Activated effector memory CD4-positive, alpha-beta T cell treated with Interleukin-2 at 50 U/mL for 16 hours (primary cell): Measurements from ENCODE around the gene NPIPB6.
A peak's percentile ranks its signal among the peaks of the same experiment; 100 is the strongest.
"Not testable (repeated sequence)": the region's sequence is repeated elsewhere in the genome, so short reads cannot be mapped to it uniquely, and the experiment has no call there.

Experiments
- DNase-seq: peaks from one replicate; pipeline ENCODE4 v3.0.0-alpha.2; 2020

The NPIPB6 gene

GRCh38 chr16:28363408-28363807 is at the start of gene NPIPB6:
NPIPB6 (minus strand) TSS chr16:28363508; CDS start chr16:28362822, 686 bp downstream.
- DNase-seq = not testable (repeated sequence)

- not testable (repeated sequence) for DNase-seq
Observed at GRCh38 chr16:28403220-28404072, 40.1 kb upstream of the NPIPB6 start, which contains the start of gene EIF3CL. EIF3CL (minus strand) TSS chr16:28403841; CDS start chr16:28403618, 223 bp downstream.

DNA sequence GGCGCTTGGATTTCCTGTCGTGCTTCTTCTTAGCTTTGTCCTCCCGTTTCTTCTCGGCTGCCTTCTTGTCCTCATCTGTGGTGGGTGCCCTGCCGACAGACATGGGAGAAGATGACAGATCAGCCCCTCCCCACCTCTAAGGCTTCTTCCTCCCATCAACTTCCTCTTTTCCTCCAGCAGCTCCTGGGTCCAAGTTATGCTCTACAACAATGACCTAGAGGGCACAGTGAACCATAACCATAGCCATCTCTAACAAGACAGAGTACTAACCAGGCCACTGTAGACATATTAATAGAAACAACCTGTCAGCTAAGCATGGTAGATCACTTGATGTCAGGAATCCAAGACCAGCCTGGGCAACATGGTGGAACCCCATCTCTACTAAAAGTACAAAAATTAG is 28.7 kb upstream of the NPIPB6 start:
- DNase-seq = not testable (repeated sequence)

- DNase-seq = not testable (repeated sequence)
Observed at GRCh38 chr16:28382177-28382867, 19.0 kb upstream of the NPIPB6 start.

DNA sequence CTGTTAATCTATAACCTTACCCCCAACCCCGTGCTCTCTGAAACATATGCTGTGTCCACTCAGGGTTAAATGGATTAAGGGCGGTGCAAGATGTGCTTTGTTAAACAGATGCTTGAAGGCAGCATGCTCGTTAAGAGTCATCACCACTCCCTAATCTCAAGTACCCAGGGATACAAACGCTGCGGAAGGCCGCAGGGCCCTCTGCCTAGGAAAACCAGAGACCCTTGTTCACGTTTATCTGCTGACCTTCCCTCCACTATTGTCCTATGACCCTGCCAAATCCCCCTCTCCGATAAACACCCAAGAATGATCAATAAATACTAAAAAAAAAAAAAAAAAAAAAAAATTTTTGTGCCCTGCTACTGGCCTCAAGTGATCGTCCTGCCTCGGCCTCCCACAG is 14.5 kb upstream of the NPIPB6 start:
- not testable (repeated sequence) for DNase-seq

DNA sequence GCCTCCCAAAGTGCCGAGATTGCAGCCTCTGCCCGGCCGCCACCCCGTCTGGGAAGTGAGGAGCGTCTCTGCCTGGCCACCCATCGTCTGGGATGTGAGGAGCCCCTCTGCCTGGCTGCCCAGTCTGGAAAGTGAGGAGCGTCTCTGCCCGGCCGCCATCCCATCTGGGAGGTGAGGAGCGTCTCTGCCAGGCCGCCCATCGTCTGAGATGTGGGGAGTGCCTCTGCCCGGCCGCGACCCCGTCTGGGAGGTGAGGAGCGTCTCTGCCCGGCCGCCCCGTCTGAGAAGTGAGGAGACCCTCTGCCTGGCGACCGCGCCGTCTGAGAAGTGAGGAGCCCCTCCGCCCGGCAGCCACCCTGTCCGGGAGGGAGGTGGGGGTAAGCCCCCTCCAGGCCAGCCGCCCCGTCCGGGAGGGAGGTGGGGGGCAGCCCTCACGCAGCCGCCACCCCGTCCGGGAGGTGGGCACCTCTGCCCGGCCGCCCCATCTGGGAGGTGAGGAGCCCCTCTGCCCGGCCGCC is 13.9 kb upstream of the NPIPB6 start:
- DNase-seq = not testable (repeated sequence)

DNA sequence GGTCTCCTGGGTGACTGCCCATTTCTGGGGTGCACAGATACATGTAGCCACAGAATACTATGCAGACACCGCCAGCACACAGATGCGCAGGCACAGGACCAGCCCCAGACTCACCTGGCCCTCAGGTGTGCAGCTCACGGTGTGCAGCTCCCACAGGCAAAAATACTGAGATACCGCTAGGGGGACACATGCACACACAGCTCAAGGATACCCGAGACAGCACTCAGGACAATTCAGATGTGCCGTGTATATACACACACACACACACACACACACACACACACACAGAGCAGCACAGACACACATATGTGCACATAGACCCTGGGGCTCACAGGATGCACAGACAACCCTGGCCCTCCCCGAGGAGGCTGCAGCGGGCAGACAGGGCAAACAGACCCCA is 11.8 kb upstream of the NPIPB6 start:
- DNase-seq = not testable (repeated sequence)

DNA sequence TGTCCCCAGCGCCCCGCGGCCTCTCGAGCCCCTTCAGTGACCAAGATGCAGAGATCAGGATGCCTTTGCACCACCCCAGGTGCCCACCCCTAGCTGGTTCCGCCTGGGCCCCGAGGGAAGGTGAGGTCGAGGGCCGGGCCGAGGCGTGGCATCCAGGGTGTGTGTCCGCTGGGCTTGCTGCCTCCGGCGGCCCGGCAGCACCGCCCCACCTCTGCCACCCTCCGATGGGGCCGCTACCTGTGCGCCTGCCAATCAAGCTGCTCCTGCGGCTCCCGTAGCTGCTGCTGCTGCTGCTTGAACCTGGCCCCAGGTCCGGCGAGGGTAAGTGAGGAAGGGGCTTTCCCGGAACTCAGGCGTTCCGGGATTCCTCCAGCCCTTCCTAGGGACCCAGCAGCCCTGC is 11.0 kb upstream of the NPIPB6 start:
- not testable (repeated sequence) for DNase-seq

DNA sequence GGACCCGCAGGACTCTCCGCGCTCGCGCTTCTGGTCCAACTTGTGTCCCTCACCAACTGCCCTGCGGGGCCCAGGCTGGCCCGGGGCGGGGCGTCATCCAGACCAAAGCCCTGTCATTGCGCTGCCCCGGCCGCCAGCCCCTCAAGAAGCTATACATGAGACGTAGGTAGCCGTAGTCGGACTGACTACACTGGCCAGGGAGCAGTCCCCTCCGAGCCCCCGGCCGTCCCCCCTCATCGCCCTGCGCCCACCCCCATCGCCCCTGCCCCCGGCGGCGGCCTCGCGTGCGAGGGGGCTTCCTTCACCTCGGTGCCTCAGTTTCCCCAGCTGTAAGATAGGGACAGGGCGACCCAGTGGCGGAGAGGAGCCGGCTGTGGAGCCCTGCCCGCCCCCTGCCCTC is 4.6 kb upstream of the NPIPB6 start:
- DNase-seq = not testable (repeated sequence)

GRCh38 chr16:28364268-28365173 is 1.2 kb upstream of the NPIPB6 start:
- DNase-seq = not testable (repeated sequence)

DNA sequence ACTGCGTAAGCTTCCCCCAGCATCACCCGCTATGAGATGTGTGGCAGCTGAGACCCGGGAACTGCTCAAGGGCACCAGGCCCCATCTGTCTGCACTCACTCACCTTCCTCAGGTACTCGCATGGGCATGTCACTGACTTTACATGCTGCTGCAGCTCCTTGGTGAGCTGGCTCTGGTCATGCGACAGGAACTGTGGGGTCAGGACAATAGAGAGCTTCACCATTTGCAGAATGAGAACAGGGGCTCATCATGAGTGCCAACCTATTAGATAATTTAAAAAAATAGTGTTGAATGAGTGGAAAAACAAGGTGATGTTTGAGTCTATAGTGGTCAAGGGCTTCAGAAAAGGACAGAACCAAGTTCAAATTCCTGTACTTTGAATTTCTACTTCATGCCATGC is 708 bp downstream of the NPIPB6 start:
- DNase-seq = not testable (repeated sequence)

DNA sequence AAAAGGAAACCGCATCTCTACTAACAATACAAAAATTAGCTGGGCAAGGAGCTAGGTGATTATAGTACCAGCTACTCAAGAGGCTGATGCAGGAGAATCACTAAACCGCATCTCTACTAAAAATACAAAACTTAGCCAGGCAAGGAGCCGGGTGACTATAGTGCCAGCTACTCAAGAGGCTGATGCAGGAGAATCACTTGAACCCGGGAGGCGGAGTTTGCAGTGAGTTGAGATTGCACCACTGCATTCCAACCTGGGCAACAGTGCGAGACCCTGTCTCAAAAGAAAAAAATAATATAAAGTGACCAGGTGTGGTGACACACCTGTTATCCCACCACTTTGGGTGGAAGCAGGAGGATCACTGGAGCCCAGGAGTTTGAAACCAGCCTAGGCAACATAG is 25.1 kb downstream of the NPIPB6 start:
- not testable (repeated sequence) for DNase-seq

- DNase-seq = not testable (repeated sequence)
Observed at GRCh38 chr16:28336940-28337710, 26.2 kb downstream of the NPIPB6 start.

DNA sequence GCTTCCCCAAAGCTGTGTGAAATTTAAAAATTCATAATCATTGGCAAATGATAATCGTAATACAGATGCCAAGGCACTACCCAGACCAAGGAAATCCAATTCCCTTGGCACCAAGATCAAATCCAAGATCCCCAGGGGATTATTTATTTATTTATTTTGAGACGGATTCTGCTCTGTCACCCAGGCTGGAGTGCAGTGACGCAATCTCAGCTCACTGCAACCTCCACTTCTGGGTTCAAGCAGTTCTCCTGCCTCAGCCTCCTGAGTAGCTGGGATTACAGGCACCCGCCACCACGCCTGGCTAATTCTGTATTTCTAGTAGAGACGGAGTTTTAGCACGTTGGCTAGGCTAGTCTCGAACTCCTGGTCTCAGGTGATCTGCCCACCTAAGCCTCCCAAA is 27.6 kb downstream of the NPIPB6 start:
- not testable (repeated sequence) for DNase-seq

- not testable (repeated sequence) for DNase-seq
Observed at GRCh38 chr16:28332632-28333031, 30.7 kb downstream of the NPIPB6 start.

GRCh38 chr16:28330981-28331380 is 32.3 kb downstream of the NPIPB6 start:
- DNase-seq = not testable (repeated sequence)

- not testable (repeated sequence) for DNase-seq
Observed at GRCh38 chr16:28330232-28330631, 33.1 kb downstream of the NPIPB6 start.

- peak; percentile 50 for DNase-seq
Observed at GRCh38 chr16:28326881-28327610, 36.3 kb downstream of the NPIPB6 start.

DNA sequence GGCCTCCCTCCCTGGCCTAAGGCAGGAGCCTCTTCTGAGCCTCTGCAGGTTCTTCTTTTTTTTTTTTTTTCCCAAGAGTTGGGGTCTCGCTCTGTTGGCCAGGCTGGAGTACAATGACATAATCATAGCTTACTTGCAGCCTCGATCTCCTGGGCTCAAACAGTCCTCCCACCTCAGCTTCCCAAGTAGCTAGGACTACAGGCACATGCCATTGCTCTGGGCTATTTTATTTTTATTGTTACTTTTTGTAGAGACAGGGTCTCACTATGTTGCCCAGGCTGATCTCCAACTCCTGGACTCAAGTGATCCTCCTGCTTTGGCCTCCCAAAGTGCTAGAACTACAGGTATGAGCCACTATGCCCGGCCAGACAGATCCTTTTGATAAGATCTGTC is 38.4 kb downstream of the NPIPB6 start:
- DNase-seq = no peak

DNA sequence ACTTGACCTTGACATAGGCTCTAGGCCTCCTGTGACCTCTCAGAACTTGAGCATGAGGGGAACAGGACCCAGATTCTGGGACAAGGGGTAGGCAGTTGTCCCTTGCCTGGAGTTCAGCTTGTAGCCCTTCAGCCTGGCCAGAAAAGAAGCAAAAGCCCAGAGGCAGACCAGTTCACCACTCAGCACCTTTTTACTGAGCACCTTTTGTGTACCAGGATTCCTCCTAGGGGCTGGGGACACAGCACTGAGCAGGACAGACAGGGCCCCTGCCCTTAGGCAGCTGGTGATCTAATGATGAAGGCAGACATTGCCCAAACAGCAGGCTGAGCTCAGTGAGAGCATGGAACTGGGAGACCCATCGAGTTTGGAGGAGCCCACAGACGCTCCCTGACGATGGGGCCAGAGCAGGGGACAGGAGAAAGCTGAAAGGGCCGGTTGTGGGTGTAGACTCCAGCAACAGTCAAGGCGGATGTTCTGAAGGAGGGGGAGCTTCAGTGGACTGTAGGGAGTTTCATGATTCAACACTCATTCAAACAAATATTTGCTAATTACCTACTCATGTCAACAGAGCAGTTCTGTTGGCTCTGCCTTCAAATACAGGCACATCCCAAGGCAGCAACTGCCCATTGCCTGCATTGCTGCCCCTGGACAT is 38.9 kb downstream of the NPIPB6 start:
- no peak for DNase-seq
